ENCODE measurements around the gene ZNF574. TPM values are rescaled to one million over a fixed set of nuclear protein-coding genes. Genes with fewer than 3 reads are reported as not detected.
"Not testable (repeated sequence)": the region's sequence is repeated elsewhere in the genome, so short reads cannot be mapped to it uniquely, and the experiment has no call there.

ZNF574 gene
- polyA plus RNA-seq, 2 donors: 6.5 to 8.9 TPM

DNA sequence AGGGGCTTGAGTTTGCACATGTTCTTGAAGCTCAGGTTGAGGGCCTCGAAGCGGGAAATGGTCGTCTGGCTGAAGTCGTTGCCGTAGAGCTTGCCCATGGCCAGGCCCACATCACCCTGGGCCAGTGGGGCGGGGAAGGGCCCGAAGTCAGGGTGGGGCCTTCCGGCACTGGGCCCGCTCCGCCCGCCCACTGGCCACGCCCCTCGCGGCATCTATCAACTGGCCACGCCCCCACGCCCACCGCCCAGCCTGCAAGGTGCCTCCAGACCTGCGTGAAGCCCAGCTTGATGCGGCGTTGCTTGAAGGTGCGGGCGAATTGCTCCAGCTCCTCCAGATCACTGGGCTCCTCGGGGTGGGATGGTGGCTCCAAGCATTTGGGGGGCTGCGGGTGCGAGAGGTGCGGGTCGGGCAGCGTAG lies 19.9 kb downstream of the ZNF574 start:
- Histone ChIP-seq H3K36me3 (ENCODE audit: control insufficient read depth in 2 of 2, insufficient read depth in 2 of 2, low read length in 1 of 2) (no peaks in the 10 kb centered on the region), H3K4me3 (ENCODE audit: low read depth in 1 of 2, low read length in 2 of 2) (no peak overlapping the region), H3K27me3 (ENCODE audit: control insufficient read depth in 1 of 2, insufficient read depth in 2 of 2, low read length in 2 of 2) (no peaks in the 10 kb centered on the region), H3K9me3 (ENCODE audit: control insufficient read depth in 2 of 2, insufficient read depth in 1 of 2, low read depth in 1 of 2, low read length in 1 of 2) (no peaks in the 10 kb centered on the region), H3K27ac (ENCODE audit: low read depth in 2 of 2, low read length in 1 of 2) (peak overlapping the region in 1 of 2 donors; percentile 23), H3K4me1 (ENCODE audit: control insufficient read depth in 2 of 2, insufficient read depth in 2 of 2, low read length in 1 of 2) (peaks cover 17 to 36% of the 10 kb centered on the region in 2 donors)
- 26 to 32% methylated on average over 26 to 28 of the region's 28 CpGs for WGBS, 2 donors

DNA sequence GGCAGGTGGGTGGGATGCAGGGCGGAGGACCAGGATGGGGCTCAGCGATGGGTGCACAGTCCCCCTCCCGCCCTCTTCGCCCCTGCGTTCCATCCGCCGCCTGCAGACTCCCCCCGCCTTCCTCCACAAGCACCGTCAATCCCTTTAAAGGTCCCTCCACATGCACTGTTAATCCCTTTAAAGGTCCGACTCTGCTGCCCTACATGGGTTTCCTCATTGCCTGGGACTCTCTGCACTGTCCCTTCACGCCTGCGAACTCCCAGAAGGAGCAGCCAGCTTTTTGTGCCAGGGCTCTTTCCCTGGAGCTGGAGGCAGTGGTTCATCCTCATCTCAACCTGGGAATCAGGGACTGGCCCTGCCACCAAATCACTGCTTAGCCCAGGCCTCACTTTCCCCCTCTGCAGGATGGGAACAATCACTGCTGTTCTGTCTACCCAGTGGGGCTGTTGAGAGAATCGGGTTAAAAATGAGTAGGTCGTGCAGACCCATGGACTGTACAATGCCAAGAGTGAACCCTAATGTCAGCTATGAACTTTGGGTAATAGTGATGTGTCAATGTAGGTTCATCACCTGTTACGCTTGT lies 20.4 kb downstream of the ZNF574 start:
- Histone ChIP-seq H3K27ac (ENCODE audit: low read depth in 2 of 2, low read length in 1 of 2) (peak overlapping the region in 1 of 2 donors; percentile 23), H3K4me3 (ENCODE audit: low read depth in 1 of 2, low read length in 2 of 2) (no peak overlapping the region), H3K36me3 (ENCODE audit: control insufficient read depth in 2 of 2, insufficient read depth in 2 of 2, low read length in 1 of 2) (no peaks in the 10 kb centered on the region), H3K9me3 (ENCODE audit: control insufficient read depth in 2 of 2, insufficient read depth in 1 of 2, low read depth in 1 of 2, low read length in 1 of 2) (no peaks in the 10 kb centered on the region), H3K4me1 (ENCODE audit: control insufficient read depth in 2 of 2, insufficient read depth in 2 of 2, low read length in 1 of 2) (peaks cover 14 to 33% of the 10 kb centered on the region in 2 donors), H3K27me3 (ENCODE audit: control insufficient read depth in 1 of 2, insufficient read depth in 2 of 2, low read length in 2 of 2) (no peaks in the 10 kb centered on the region)
- 53 to 67% methylated on average over 15 of the region's 15 CpGs for WGBS, 2 donors

DNA sequence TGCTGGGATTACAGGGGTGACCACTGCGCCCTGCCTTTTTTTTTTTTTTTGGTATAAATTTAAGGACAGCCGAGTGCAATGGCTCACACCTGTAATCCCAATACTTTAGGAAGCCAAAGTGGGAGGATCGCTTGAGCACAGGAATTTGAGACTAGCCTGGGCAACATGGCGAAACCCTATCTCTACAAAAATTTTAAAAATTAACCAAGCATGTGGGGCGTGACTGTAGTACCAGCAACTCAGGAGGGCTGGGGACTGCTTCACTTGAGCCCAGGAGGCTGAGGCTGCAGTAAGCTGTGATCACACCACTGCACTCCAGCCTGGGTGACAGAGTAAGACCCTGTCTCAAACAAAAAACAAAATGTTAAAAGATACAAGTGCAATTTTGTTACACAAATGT lies 21.5 kb downstream of the ZNF574 start:
- WGBS, 2 donors: 81 to 93% methylated on average over 5 of the region's 5 CpGs
- no peak overlapping the region for H3K4me3 ChIP-seq (ENCODE audit: low read depth in 1 of 2, low read length in 2 of 2)
- H3K27me3 ChIP-seq (ENCODE audit: control insufficient read depth in 1 of 2, insufficient read depth in 2 of 2, low read length in 2 of 2): no peaks in the 10 kb centered on the region
- H3K27ac ChIP-seq (ENCODE audit: low read depth in 2 of 2, low read length in 1 of 2): no peak overlapping the region
- H3K9me3 ChIP-seq (ENCODE audit: control insufficient read depth in 2 of 2, insufficient read depth in 1 of 2, low read depth in 1 of 2, low read length in 1 of 2): no peaks in the 10 kb centered on the region
- H3K4me1 ChIP-seq (ENCODE audit: control insufficient read depth in 2 of 2, insufficient read depth in 2 of 2, low read length in 1 of 2): peaks cover 14 to 23% of the 10 kb centered on the region in 2 donors
- no peaks in the 10 kb centered on the region for H3K36me3 ChIP-seq (ENCODE audit: control insufficient read depth in 2 of 2, insufficient read depth in 2 of 2, low read length in 1 of 2)

DNA sequence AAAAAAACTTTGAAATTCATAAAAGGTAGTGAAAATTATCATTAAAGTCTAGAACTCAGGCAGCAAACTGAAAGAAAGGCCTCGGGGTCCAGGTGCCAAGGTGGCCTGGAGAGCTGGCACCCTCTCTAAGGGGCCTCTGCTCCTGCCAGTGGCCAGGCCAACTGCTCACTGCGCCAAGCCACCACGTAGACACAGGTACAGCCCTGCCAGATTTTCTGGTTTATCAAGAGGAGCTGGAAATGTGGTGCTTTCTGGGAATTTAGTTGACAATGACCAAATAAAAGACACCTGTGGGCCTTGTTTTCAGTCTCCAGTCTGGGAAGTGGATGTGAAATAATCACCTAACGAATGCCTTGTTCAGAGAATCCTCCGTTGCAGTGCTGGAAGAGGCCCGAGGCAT lies 22.8 kb downstream of the ZNF574 start:
- peaks cover 10 to 19% of the 10 kb centered on the region in 2 donors for H3K4me1 ChIP-seq (ENCODE audit: control insufficient read depth in 2 of 2, insufficient read depth in 2 of 2, low read length in 1 of 2)
- no peaks in the 10 kb centered on the region for H3K27me3 ChIP-seq (ENCODE audit: control insufficient read depth in 1 of 2, insufficient read depth in 2 of 2, low read length in 2 of 2)
- H3K36me3 ChIP-seq (ENCODE audit: control insufficient read depth in 2 of 2, insufficient read depth in 2 of 2, low read length in 1 of 2): no peaks in the 10 kb centered on the region
- no peaks in the 10 kb centered on the region for H3K9me3 ChIP-seq (ENCODE audit: control insufficient read depth in 2 of 2, insufficient read depth in 1 of 2, low read depth in 1 of 2, low read length in 1 of 2)
- peak overlapping the region; percentile 42 to 52 for H3K27ac ChIP-seq (ENCODE audit: low read depth in 2 of 2, low read length in 1 of 2)
- no peak overlapping the region for H3K4me3 ChIP-seq (ENCODE audit: low read depth in 1 of 2, low read length in 2 of 2)
- WGBS, 2 donors: 62 to 72% methylated on average over 6 of the region's 6 CpGs

DNA sequence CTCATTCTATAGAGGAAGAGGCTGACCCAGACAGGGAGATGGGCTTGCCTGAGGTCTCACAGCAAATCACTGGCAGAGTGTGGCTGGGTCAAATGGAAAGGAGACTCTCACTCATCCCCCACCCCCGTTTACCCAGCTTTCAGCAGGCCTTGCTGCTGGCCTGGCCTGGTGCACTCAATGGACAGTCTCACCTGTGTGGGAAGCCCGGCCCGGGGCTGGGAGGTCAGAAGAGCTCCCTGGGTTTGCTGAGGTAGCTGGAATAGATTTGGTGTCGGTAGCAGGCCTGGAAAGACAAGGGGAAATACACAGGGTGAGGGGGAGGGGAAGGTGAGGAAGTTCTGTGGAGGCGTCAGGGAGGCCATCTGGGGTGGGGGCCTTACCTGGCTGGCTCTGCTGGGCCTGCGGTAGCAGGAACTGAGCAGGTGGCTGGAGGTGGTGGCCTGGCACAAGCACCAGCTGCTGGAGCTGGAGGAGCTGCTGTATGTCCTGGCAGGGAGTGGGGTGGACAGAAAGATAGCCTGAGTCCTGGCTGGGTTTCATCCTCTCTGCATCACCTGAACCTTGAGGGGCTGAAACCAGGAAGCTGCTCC lies 23.5 kb downstream of the ZNF574 start:
- H3K9me3 ChIP-seq (ENCODE audit: control insufficient read depth in 2 of 2, insufficient read depth in 1 of 2, low read depth in 1 of 2, low read length in 1 of 2): no peaks in the 10 kb centered on the region
- peak overlapping the region; percentile 52 to 72 for H3K27ac ChIP-seq (ENCODE audit: low read depth in 2 of 2, low read length in 1 of 2)
- WGBS, 2 donors: 73 to 74% methylated on average over 6 of the region's 6 CpGs
- H3K4me1 ChIP-seq (ENCODE audit: control insufficient read depth in 2 of 2, insufficient read depth in 2 of 2, low read length in 1 of 2): peaks cover 7 to 15% of the 10 kb centered on the region in 2 donors
- H3K36me3 ChIP-seq (ENCODE audit: control insufficient read depth in 2 of 2, insufficient read depth in 2 of 2, low read length in 1 of 2): no peaks in the 10 kb centered on the region
- H3K27me3 ChIP-seq (ENCODE audit: control insufficient read depth in 1 of 2, insufficient read depth in 2 of 2, low read length in 2 of 2): no peaks in the 10 kb centered on the region
- no peak overlapping the region for H3K4me3 ChIP-seq (ENCODE audit: low read depth in 1 of 2, low read length in 2 of 2)

DNA sequence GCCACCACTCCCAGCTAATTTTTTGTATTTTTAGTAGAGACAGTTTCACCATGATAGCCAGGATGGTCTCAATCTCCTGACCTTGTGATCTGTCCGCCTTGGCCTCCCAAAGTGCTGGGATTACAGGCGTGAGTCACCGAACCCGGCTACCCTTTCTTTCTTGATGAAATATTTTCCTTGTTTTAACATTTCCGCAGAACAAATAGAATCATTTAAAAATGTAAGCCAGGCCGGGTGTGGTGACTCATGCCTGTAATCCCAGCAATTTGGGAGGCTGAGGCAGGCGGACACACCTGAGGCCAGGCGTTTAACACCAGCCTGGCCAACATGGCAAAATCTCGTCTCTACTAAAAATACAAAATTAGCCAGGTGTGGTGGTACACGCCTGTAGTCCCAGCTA lies 24.3 kb downstream of the ZNF574 start:
- peaks cover 3 to 14% of the 10 kb centered on the region in 2 donors for H3K4me1 ChIP-seq (ENCODE audit: control insufficient read depth in 2 of 2, insufficient read depth in 2 of 2, low read length in 1 of 2)
- 60 to 74% methylated on average over 10 of the region's 10 CpGs for WGBS, 2 donors
- not testable (repeated sequence) for H3K27ac ChIP-seq (ENCODE audit: low read depth in 2 of 2, low read length in 1 of 2); H3K36me3 ChIP-seq (ENCODE audit: control insufficient read depth in 2 of 2, insufficient read depth in 2 of 2, low read length in 1 of 2); H3K4me3 ChIP-seq (ENCODE audit: low read depth in 1 of 2, low read length in 2 of 2); H3K9me3 ChIP-seq (ENCODE audit: control insufficient read depth in 2 of 2, insufficient read depth in 1 of 2, low read depth in 1 of 2, low read length in 1 of 2); H3K27me3 ChIP-seq (ENCODE audit: control insufficient read depth in 1 of 2, insufficient read depth in 2 of 2, low read length in 2 of 2)

DNA sequence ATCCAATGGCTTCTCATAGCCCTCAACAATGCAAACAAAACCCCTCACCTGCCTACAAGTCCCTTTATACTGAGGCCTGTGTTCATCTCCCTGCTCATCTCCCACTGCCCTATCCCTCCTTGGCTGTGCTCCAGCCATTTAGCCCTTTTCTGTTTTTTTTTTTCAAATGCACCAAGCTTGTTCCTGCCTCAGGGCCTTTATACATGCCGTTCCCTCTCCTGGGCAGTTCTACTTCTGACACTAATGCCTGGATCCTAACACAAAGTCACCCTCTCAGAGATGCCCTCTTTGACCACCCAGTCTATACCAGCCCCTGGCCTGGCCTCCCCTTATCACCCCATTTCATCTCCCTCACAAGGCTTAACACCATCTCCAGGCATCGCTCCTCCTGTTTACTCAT lies 26.9 kb downstream of the ZNF574 start:
- WGBS, 2 donors: 76 to 87% methylated on average over 2 of the region's 2 CpGs
- Histone ChIP-seq H3K36me3 (ENCODE audit: control insufficient read depth in 2 of 2, insufficient read depth in 2 of 2, low read length in 1 of 2) (no peaks in the 10 kb centered on the region), H3K27me3 (ENCODE audit: control insufficient read depth in 1 of 2, insufficient read depth in 2 of 2, low read length in 2 of 2) (no peaks in the 10 kb centered on the region), H3K4me3 (ENCODE audit: low read depth in 1 of 2, low read length in 2 of 2) (no peak overlapping the region), H3K9me3 (ENCODE audit: control insufficient read depth in 2 of 2, insufficient read depth in 1 of 2, low read depth in 1 of 2, low read length in 1 of 2) (no peaks in the 10 kb centered on the region), H3K4me1 (ENCODE audit: control insufficient read depth in 2 of 2, insufficient read depth in 2 of 2, low read length in 1 of 2) (peaks cover 0 to 9% of the 10 kb centered on the region in 2 donors), H3K27ac (ENCODE audit: low read depth in 2 of 2, low read length in 1 of 2) (no peak overlapping the region)

DNA sequence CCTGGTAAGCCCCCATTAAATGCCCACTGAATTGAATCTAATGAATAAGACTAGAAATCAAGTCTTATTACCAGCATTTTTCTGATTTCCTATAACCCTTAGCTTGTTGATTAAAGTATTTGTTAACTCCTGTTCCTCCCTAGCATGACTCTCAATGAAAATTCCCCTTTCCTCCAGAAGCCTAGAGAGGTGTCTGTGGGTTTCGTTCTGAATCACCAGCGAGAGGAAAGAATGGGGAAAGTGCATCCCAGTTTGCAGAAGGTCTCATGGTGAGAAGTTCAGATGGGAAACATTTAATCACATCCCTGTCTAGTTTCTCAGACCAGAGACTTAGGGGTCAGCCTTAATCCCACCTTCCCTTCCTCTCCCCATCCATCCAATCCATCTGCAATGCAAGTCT lies 29.4 kb downstream of the ZNF574 start:
- no peaks in the 10 kb centered on the region for H3K27me3 ChIP-seq (ENCODE audit: control insufficient read depth in 1 of 2, insufficient read depth in 2 of 2, low read length in 2 of 2)
- H3K9me3 ChIP-seq (ENCODE audit: control insufficient read depth in 2 of 2, insufficient read depth in 1 of 2, low read depth in 1 of 2, low read length in 1 of 2): no peaks in the 10 kb centered on the region
- WGBS, 2 donors: 78 to 80% methylated on average over 2 of the region's 2 CpGs
- H3K27ac ChIP-seq (ENCODE audit: low read depth in 2 of 2, low read length in 1 of 2): no peak overlapping the region
- no peaks in the 10 kb centered on the region for H3K4me1 ChIP-seq (ENCODE audit: control insufficient read depth in 2 of 2, insufficient read depth in 2 of 2, low read length in 1 of 2)
- no peaks in the 10 kb centered on the region for H3K36me3 ChIP-seq (ENCODE audit: control insufficient read depth in 2 of 2, insufficient read depth in 2 of 2, low read length in 1 of 2)
- no peak overlapping the region for H3K4me3 ChIP-seq (ENCODE audit: low read depth in 1 of 2, low read length in 2 of 2)

DNA sequence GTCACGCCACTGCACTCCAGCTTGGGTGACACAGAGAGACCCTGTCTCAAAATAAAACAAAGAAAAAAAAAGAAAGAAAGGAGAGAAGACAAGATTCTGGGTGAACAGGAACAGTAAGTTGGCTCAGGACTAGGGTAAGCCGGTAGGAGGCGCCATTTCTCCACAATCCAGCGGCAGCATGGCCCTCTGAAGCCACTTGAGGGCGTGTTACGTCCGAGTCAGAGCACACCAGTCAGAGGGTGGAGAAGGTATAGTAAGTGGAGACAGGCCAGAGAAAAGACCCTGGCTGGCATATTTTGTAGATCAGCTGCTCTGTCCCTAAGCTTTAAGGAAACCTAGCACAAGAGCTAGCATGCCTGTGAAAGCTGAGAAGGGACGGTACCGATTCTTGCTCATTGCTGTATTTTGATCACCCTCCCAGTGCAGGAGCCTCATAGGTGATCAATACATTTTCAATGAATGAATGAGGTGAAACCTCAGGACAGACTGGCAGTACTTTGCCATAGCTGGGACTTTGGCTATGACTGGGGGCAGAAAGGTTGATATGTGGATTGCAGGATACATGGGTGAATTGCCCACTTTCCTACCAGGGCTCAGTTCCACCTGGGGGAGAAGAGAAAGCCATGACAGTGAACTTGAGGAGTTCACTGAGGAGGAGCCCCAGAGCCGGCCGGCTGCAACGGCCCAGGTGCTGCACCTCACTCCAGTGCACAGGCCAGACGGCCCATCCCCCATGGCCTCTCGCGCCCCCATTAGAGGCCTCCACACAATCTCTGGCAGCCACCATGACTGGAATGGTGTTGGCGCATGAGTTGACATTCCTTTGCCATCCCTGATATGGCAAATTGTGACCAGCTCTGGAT lies 32.8 kb downstream of the ZNF574 start:
- Histone ChIP-seq H3K4me1 (ENCODE audit: control insufficient read depth in 2 of 2, insufficient read depth in 2 of 2, low read length in 1 of 2) (no peaks in the 10 kb centered on the region), H3K4me3 (ENCODE audit: low read depth in 1 of 2, low read length in 2 of 2) (no peak overlapping the region), H3K36me3 (ENCODE audit: control insufficient read depth in 2 of 2, insufficient read depth in 2 of 2, low read length in 1 of 2) (no peaks in the 10 kb centered on the region), H3K27me3 (ENCODE audit: control insufficient read depth in 1 of 2, insufficient read depth in 2 of 2, low read length in 2 of 2) (no peaks in the 10 kb centered on the region), H3K9me3 (ENCODE audit: control insufficient read depth in 2 of 2, insufficient read depth in 1 of 2, low read depth in 1 of 2, low read length in 1 of 2) (no peaks in the 10 kb centered on the region), H3K27ac (ENCODE audit: low read depth in 2 of 2, low read length in 1 of 2) (no peak overlapping the region)
- 29% methylated on average over 16 of the region's 16 CpGs for WGBS, 2 donors
